ENCODE measurements around the gene KIF1A.

KIF1A gene

GRCh38 chr2:240798327-240798905 is 21.6 kb downstream of the KIF1A start:
- DNase-seq: no peak

GRCh38 chr2:240797914-240798313 is 22.1 kb downstream of the KIF1A start:
- no peak for DNase-seq

- no peak for DNase-seq
These were observed 22.5 kb downstream of the KIF1A start for GRCh38 chr2:240797500-240797895.

- no peak for DNase-seq
These were observed 23.2 kb downstream of the KIF1A start for GRCh38 chr2:240796543-240797499.

- no peak for DNase-seq
These were observed 24.0 kb downstream of the KIF1A start for GRCh38 chr2:240795916-240796510.

GRCh38 chr2:240795454-240795853 is 24.6 kb downstream of the KIF1A start:
- DNase-seq: no peak

GRCh38 chr2:240794178-240794721 is 25.8 kb downstream of the KIF1A start:
- DNase-seq: no peak

GRCh38 chr2:240793313-240794177 is 26.5 kb downstream of the KIF1A start:
- no peak for DNase-seq

- no peak for DNase-seq
These were observed 27.2 kb downstream of the KIF1A start for GRCh38 chr2:240792629-240793312.

- DNase-seq: no peak
These were observed 28.0 kb downstream of the KIF1A start for GRCh38 chr2:240791821-240792628.

- no peak for DNase-seq
These were observed 28.7 kb downstream of the KIF1A start for GRCh38 chr2:240791221-240791800.

GRCh38 chr2:240790370-240791220 is 29.4 kb downstream of the KIF1A start:
- DNase-seq: no peak

GRCh38 chr2:240789501-240790369 is 30.3 kb downstream of the KIF1A start:
- no peak for DNase-seq

- no peak for DNase-seq
These were observed 31.0 kb downstream of the KIF1A start for GRCh38 chr2:240789051-240789453.

GRCh38 chr2:240788482-240788881 is 31.5 kb downstream of the KIF1A start:
- no peak for DNase-seq

GRCh38 chr2:240787521-240788472 is 32.2 kb downstream of the KIF1A start:
- DNase-seq: no peak

GRCh38 chr2:240786871-240787311 is 33.1 kb downstream of the KIF1A start:
- DNase-seq: no peak

Data from NCI-H1417 treated with DMSO at 0.1 percent for 48 hours (cell line).